ENCODE data around the gene NUDT7.

Gene NUDT7

DNA sequence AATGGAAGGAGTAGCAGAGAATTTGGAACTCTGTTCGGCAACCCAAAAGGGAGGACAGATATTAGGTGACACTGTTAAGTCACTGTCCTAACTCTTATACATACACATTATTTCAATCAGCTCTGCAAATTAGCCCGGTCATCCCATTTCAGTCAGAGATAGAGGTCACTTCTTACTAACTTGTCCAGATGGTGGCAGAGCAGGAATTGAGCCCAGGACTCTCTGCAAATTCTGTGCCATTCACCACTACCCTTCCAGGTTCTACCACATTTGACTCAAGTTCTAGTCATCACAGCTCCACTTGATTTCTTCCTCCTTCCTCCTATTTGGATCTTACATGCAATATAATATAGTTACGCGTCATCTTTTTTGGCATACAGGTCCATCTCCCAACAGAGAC is 35.9 kb upstream of the NUDT7 start:
- no peak overlapping the region for H3K4me3 ChIP-seq (ENCODE audit: low read depth in 1 of 2, low read length in 1 of 2)
- no peaks in the 10 kb centered on the region for H3K27me3 ChIP-seq
- no peaks in the 10 kb centered on the region for H3K9me3 ChIP-seq
- TF ChIP-seq, protein P1, sequence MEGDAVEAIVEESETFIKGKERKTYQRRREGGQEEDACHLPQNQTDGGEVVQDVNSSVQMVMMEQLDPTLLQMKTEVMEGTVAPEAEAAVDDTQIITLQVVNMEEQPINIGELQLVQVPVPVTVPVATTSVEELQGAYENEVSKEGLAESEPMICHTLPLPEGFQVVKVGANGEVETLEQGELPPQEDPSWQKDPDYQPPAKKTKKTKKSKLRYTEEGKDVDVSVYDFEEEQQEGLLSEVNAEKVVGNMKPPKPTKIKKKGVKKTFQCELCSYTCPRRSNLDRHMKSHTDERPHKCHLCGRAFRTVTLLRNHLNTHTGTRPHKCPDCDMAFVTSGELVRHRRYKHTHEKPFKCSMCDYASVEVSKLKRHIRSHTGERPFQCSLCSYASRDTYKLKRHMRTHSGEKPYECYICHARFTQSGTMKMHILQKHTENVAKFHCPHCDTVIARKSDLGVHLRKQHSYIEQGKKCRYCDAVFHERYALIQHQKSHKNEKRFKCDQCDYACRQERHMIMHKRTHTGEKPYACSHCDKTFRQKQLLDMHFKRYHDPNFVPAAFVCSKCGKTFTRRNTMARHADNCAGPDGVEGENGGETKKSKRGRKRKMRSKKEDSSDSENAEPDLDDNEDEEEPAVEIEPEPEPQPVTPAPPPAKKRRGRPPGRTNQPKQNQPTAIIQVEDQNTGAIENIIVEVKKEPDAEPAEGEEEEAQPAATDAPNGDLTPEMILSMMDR (IDR thresholded peaks at IDR 0.05) = no peak
- H3K36me3 ChIP-seq = no peaks in the 10 kb centered on the region
- no peaks in the 10 kb centered on the region for H3K4me1 ChIP-seq (ENCODE audit: control insufficient read depth in 1 of 2, insufficient read depth in 1 of 2, low read depth in 1 of 2, low read length in 1 of 2)
- no peak overlapping the region for H3K27ac ChIP-seq

DNA sequence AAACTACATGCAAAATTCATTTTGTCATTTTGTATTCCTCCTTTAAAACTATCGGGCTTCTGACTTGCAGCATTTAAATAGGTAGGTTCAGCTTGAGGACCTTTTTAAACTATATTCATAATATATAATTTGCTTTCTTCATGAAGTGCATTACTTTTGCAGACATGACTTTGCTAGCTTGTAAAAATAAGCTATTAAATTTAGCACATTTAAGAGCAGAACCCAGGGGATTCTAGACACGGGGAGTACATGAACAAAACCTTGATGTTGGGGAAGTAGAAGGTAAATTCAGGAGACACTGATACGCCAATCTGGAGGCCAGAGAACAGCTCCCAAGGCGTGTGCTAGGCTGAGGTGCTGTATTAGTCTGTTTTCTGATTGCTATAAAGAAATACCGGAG is 32.3 kb upstream of the NUDT7 start:
- Histone ChIP-seq H3K9me3 (no peaks in the 10 kb centered on the region), H3K4me1 (ENCODE audit: control insufficient read depth in 1 of 2, insufficient read depth in 1 of 2, low read depth in 1 of 2, low read length in 1 of 2) (no peaks in the 10 kb centered on the region), H3K36me3 (no peaks in the 10 kb centered on the region), H3K27me3 (no peaks in the 10 kb centered on the region), H3K27ac (no peak overlapping the region), H3K4me3 (ENCODE audit: low read depth in 1 of 2, low read length in 1 of 2) (no peak overlapping the region)
- TF ChIP-seq, protein P1 (IDR thresholded peaks at IDR 0.05) = no peak

DNA sequence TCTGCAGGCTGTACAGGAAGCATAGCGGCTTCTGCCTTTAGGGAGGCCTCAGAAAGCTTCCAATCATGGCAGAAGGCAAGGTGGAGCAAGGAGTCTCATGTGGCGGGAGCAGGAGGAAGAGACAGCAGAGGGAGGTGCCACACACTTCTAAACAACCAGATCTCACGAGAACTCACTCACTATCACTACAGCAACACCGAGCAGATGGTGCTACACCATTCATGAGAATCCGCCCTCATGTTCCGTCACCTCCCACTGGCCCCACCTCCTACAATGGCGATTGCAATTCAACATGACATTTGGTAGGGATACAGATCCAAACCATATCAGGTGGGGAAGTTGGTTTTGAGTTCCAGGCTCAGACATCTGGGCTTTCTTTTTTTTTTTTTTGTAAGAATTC is 31.9 kb upstream of the NUDT7 start:
- Histone ChIP-seq H3K36me3 (no peaks in the 10 kb centered on the region), H3K9me3 (no peaks in the 10 kb centered on the region), H3K4me3 (ENCODE audit: low read depth in 1 of 2, low read length in 1 of 2) (no peak overlapping the region), H3K27ac (no peak overlapping the region), H3K27me3 (no peaks in the 10 kb centered on the region), H3K4me1 (ENCODE audit: control insufficient read depth in 1 of 2, insufficient read depth in 1 of 2, low read depth in 1 of 2, low read length in 1 of 2) (no peaks in the 10 kb centered on the region)
- TF ChIP-seq, protein P1 (IDR thresholded peaks at IDR 0.05) = no peak

DNA sequence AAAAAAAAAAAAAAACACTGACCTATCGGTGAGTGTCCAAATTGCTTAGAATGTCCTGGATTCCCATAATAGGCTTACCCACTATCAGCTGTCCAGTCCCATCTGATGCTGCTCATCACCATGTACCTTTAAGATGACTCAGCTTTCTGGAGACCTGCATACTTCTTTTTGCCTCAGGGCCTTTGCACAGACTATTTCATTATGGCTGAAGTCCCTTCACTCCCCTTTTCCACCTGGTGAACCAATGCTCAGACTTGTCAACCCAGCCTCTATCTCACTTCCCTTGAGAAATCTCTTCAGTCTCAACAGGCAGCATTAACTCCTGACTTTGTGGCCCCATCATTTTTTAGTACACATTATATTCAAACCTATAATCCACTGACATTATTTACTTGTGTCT is 29.7 kb upstream of the NUDT7 start:
- Histone ChIP-seq H3K4me1 (ENCODE audit: control insufficient read depth in 1 of 2, insufficient read depth in 1 of 2, low read depth in 1 of 2, low read length in 1 of 2) (no peaks in the 10 kb centered on the region), H3K36me3 (no peaks in the 10 kb centered on the region), H3K27ac (no peak overlapping the region), H3K4me3 (ENCODE audit: low read depth in 1 of 2, low read length in 1 of 2) (no peak overlapping the region), H3K27me3 (no peaks in the 10 kb centered on the region), H3K9me3 (no peaks in the 10 kb centered on the region)
- TF ChIP-seq, protein P1 (IDR thresholded peaks at IDR 0.05) = no peak

DNA sequence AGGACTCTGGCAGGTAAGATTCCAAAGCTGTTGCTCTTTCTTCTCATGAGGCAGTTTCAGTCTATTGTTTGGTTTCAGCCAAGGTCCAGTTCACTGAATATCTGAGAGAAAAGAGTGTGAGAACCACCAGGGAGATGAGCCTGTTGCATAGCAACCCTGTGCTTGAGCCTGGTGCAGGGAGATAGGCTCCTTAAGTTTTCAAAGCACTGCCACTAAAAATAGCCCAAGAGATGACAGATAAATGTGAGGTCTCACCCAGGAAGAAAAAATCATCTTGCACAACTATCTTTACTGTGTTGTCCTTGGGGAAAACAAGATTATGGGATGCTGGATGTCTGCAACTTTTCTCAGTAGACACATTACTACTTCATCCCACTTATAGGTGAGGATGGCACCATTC is 26.2 kb upstream of the NUDT7 start:
- Histone ChIP-seq H3K4me1 (ENCODE audit: control insufficient read depth in 1 of 2, insufficient read depth in 1 of 2, low read depth in 1 of 2, low read length in 1 of 2) (no peaks in the 10 kb centered on the region), H3K27ac (no peak overlapping the region), H3K9me3 (no peaks in the 10 kb centered on the region), H3K27me3 (no peaks in the 10 kb centered on the region), H3K4me3 (ENCODE audit: low read depth in 1 of 2, low read length in 1 of 2) (no peak overlapping the region), H3K36me3 (no peaks in the 10 kb centered on the region)
- TF ChIP-seq, protein P1 (IDR thresholded peaks at IDR 0.05) = no peak

DNA sequence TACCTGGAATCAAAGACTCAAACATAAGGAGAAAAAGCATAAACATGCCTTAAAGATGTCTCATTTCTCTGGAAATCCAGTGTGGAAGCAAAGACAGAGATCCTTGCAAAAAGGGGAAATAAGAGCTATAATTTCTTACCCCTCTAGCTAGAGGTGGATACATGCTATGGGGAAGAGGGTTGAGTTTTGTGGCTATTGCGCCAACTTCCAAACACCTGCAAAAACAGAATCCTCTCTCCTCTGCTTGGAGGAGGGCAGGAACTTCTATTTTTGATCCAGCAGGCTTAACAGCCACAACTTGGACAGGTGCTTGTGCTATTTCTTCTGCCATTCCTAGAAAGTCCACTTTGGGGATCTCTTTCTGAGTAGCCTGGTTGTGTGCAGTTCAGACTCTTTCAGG is 21.5 kb upstream of the NUDT7 start:
- Histone ChIP-seq H3K27ac (no peak overlapping the region), H3K4me3 (ENCODE audit: low read depth in 1 of 2, low read length in 1 of 2) (no peak overlapping the region), H3K4me1 (ENCODE audit: control insufficient read depth in 1 of 2, insufficient read depth in 1 of 2, low read depth in 1 of 2, low read length in 1 of 2) (no peaks in the 10 kb centered on the region), H3K9me3 (no peaks in the 10 kb centered on the region), H3K36me3 (no peaks in the 10 kb centered on the region), H3K27me3 (no peaks in the 10 kb centered on the region)
- TF ChIP-seq, protein P1 (IDR thresholded peaks at IDR 0.05) = no peak
